GM12864 (cell line): ENCODE data around the gene SLC22A17.

ENCODE experiments used
- DNase-seq: peaks from one replicate; pipeline ENCODE4 v3.0.0-alpha.2; 2011; ENCODE audit warnings: low read depth
- H3K4me3 ChIP-seq: 2 replicates; pipeline ENCODE4 v1.5.1; 2011; ENCODE audit warnings: mild to moderate bottlenecking, low read depth, low read length, control low read depth
- TF ChIP-seq, protein P1 (sequence below): IDR thresholded peaks from 2 replicates; pipeline ENCODE4 v1.5.1; 2011; ENCODE audit warnings: low read depth, mild to moderate bottlenecking, moderate library complexity, low read length, control low read depth, inconsistent platforms; ENCODE audit errors: missing control alignments

The SLC22A17 gene

DNA sequence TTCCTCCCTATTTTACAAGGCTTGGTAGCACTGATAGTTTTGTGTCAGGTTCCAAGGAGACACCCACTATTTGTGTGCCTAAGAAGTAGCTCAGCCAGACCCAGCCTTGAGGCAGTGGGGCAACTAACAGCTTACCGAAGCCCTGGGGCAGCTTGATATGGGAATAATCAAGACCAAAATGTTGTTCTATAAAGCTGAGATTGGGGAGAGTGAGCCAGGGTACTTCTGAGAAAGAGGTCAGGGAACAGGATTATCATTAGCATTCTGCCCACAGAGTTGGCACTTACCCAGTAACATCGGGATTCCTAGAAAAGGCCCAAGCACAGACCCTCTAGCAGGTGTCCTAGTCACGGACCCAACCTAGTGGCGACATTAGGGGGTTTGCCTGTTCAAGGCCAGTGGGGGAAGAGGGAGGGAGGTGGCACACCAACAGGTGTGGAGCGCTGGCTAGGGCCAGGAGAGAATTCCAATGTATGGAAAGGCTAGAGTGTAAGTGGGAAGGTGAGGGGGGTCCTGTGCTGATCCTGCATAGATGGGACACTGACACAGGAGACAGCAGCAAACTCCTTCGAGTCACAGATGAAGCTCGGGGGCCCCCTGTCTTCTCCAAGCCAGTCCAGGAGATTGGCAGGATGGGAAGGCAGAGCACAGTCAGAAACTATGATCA, 54.9 kb downstream of the SLC22A17 start:
- DNase-seq, result no peak
- TF ChIP-seq, protein P1, sequence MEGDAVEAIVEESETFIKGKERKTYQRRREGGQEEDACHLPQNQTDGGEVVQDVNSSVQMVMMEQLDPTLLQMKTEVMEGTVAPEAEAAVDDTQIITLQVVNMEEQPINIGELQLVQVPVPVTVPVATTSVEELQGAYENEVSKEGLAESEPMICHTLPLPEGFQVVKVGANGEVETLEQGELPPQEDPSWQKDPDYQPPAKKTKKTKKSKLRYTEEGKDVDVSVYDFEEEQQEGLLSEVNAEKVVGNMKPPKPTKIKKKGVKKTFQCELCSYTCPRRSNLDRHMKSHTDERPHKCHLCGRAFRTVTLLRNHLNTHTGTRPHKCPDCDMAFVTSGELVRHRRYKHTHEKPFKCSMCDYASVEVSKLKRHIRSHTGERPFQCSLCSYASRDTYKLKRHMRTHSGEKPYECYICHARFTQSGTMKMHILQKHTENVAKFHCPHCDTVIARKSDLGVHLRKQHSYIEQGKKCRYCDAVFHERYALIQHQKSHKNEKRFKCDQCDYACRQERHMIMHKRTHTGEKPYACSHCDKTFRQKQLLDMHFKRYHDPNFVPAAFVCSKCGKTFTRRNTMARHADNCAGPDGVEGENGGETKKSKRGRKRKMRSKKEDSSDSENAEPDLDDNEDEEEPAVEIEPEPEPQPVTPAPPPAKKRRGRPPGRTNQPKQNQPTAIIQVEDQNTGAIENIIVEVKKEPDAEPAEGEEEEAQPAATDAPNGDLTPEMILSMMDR, result no peak
- H3K4me3 ChIP-seq, result no peak overlapping the region

DNA sequence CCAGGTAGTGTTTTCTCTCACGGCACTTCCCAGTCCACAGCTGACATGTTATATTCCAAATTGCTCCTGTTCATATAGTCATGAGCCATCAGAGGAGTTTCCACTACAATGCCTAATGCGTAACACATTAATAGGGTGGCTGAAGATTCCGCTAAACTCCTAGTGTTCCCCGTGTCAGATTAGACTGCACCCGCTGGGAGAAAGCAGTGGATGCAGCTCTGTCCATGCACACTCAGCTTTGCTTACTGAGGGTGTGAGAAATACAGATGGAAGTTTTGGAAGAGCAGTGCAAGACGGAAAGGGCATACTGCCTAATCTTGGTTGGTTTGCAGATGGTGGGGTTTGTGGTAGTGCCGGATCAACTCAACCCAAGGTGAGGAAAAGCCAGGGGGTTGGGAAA, 55.6 kb downstream of the SLC22A17 start:
- TF ChIP-seq, protein P1, result no peak
- no peak for DNase-seq
- no peak overlapping the region for H3K4me3 ChIP-seq
